GM12878 (cell line): ENCODE measurements around the gene FAHD2B.
"Not testable (repeated sequence)": the region's sequence is repeated elsewhere in the genome, so short reads cannot be mapped to it uniquely, and the experiment has no call there.

Source experiments
- CBX3 ChIP-seq: fragments of 200-600 bp; sonication (generic); IDR thresholded peaks from 2 replicates; pipeline ENCODE4 v1.6.1; 2016; ENCODE audit warnings: low read depth, borderline replicate concordance
- CEBPB ChIP-seq, 2 experiments: fragments of 150-350 bp in 1 of 2; IDR thresholded peaks; 2 replicates each; pipeline ENCODE4 v1.6.1; 2012 to 2014; ENCODE audit warnings: low read depth in 2 of 2, low read length in 2 of 2, borderline replicate concordance in 1 of 2, inconsistent platforms in 1 of 2
- CTCF ChIP-seq, 3 experiments: IDR thresholded peaks in 2 of 3; conservative IDR thresholded peaks in 1 of 3; 2 replicates each; pipeline ENCODE4 v1.5.1; 2011; ENCODE audit warnings: low read depth in 3 of 3, low read length in 3 of 3, mild to moderate bottlenecking in 3 of 3, control low read depth in 2 of 3, moderate library complexity in 2 of 3, inconsistent platforms in 1 of 3, mixed read lengths in 1 of 3; ENCODE audit not compliant: control insufficient read depth in 2 of 3, insufficient read depth in 1 of 3; ENCODE audit errors: extremely low read depth in 1 of 3
- EGR1 ChIP-seq, 2 experiments: IDR thresholded peaks; 1 replicate in 1 of 2; 2 replicates in 1 of 2; pipeline ENCODE4 v1.6.1; 2011 to 2012; ENCODE audit warnings: low read depth in 2 of 2, low read length in 2 of 2, borderline replicate concordance in 1 of 2, mild to moderate bottlenecking in 1 of 2, moderate library complexity in 1 of 2
- EP300 ChIP-seq, 2 experiments: fragments of 150-350 bp in 1 of 2; IDR thresholded peaks; 2 replicates each; pipeline ENCODE4 v1.6.1; 2011 to 2012; ENCODE audit warnings: low read depth in 2 of 2, low read length in 2 of 2, borderline replicate concordance in 1 of 2, improper control_type of control experiment in 1 of 2, inconsistent platforms in 1 of 2; ENCODE audit not compliant: control insufficient read depth in 1 of 2
- HCFC1 ChIP-seq: fragments of 150-350 bp; IDR thresholded peaks from 2 replicates; pipeline ENCODE4 v1.6.1; 2014; ENCODE audit warnings: low read length
- JUND ChIP-seq: IDR thresholded peaks from 2 replicates; pipeline ENCODE4 v1.6.1; 2012; ENCODE audit warnings: low read depth, mild to moderate bottlenecking, low read length, improper control_type of control experiment, moderate library complexity
- MEF2A ChIP-seq: IDR thresholded peaks from 2 replicates; pipeline ENCODE4 v1.6.1; 2011; ENCODE audit warnings: low read depth, mild to moderate bottlenecking, low read length, moderate library complexity; ENCODE audit not compliant: insufficient read depth
- MYC ChIP-seq: IDR thresholded peaks from 2 replicates; pipeline ENCODE4 v1.6.1; 2011; ENCODE audit warnings: mild to moderate bottlenecking, low read length, moderate library complexity, inconsistent platforms; ENCODE audit not compliant: insufficient read depth, insufficient replicate concordance, insufficient read length, severe bottlenecking
- POLR2AphosphoS5 ChIP-seq: IDR thresholded peaks from 2 replicates; pipeline ENCODE4 v1.6.1; 2011; ENCODE audit warnings: mild to moderate bottlenecking, low read length, inconsistent platforms
- SP1 ChIP-seq: IDR thresholded peaks from one replicate; pipeline ENCODE4 v1.6.1; 2011; ENCODE audit warnings: low read depth, low read length
- TAF1 ChIP-seq: IDR thresholded peaks from 2 replicates; pipeline ENCODE4 v1.6.1; 2011; ENCODE audit warnings: mild to moderate bottlenecking, low read depth, low read length, borderline replicate concordance

- TF ChIP-seq CTCF (IDR thresholded peaks at IDR 0.05 in 2 of 3, conservative IDR thresholded peaks at IDR 0.05 in 1 of 3; ENCODE audit: control insufficient read depth in 2 of 3, extremely low read depth in 1 of 3, insufficient read depth in 1 of 3, low read depth in 3 of 3, low read length in 3 of 3) (peak; percentile 21 to 60 (median 46); a peak in 5 of 6 replicates), POLR2AphosphoS5 (peak; percentile 56; the same call in 1 of the 2 replicates), TAF1 (0 out of 2 replicates have a peak, but pooled peaks have one; percentile 18), EGR1 (IDR thresholded peaks at IDR 0.05; ENCODE audit: borderline replicate concordance in 1 of 2, low read depth in 2 of 2, low read length in 2 of 2) (peak in 1 of 2 experiments; percentile 64; a peak in 1 of 3 replicates)
- not testable (repeated sequence) for TF ChIP-seq MEF2A; CBX3; JUND; EP300 (IDR thresholded peaks at IDR 0.05; ENCODE audit: borderline replicate concordance in 1 of 2, control insufficient read depth in 1 of 2, low read depth in 2 of 2, low read length in 2 of 2); HCFC1; SP1; CEBPB (IDR thresholded peaks at IDR 0.05; ENCODE audit: borderline replicate concordance in 1 of 2, low read depth in 2 of 2, low read length in 2 of 2); MYC
Observed at GRCh38 chr2:97113050-97113881, 18.6 kb upstream of the FAHD2B start, which contains the start of gene ANKRD36.
